ENCODE data around the gene MSH6. TPM values are rescaled to one million over a fixed set of nuclear protein-coding genes. Genes with fewer than 3 reads are reported as not detected.
"Not testable (repeated sequence)": the region's sequence is repeated elsewhere in the genome, so short reads cannot be mapped to it uniquely, and the experiment has no call there.

Gene MSH6
- polyA plus RNA-seq, 4 donors = 2.0 to 41.5 (median 9.0) TPM

DNA sequence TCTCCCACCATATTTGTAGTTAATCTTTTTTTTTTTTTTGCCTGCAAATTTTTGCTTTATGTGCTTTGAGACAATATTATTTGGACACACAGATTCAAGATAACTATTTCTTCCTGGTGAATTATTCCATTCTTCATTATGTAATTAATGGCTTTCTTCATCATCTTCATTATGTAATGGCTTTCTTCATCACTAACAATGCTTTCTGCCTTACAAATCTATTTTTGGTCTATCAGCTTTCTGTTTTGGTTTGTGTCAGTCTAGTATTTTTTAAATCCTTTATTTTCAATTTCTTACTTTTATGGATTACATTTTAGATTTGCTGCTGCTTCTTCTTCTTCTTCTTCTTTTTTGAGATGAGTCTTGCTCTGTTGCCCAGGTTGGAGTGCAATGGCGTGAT is 60.5 kb downstream of the MSH6 start:
- Histone ChIP-seq H3K9me3 (ENCODE audit: control insufficient read depth in 2 of 2, insufficient read depth in 1 of 2, low read depth in 1 of 2, low read length in 1 of 2) (no peaks in the 10 kb centered on the region), H3K36me3 (ENCODE audit: control insufficient read depth in 3 of 3, insufficient read depth in 2 of 3, low read depth in 1 of 3, low read length in 3 of 3) (peaks cover 0 to 13% (median 0%) of the 10 kb centered on the region in 3 donors), H3K4me1 (ENCODE audit: control insufficient read depth in 3 of 3, insufficient read depth in 2 of 3, low read depth in 1 of 3, low read length in 2 of 3) (no peaks in the 10 kb centered on the region), H3K27me3 (ENCODE audit: control insufficient read depth in 3 of 3, insufficient read depth in 3 of 3, low read length in 3 of 3) (no peaks in the 10 kb centered on the region), H3K27ac (ENCODE audit: low read depth in 1 of 3, low read length in 2 of 3) (no peak overlapping the region), H3K4me3 (ENCODE audit: low read depth in 1 of 3, low read length in 3 of 3) (no peak overlapping the region)
- DNase-seq (no peak), FAIRE-seq (no peak)
- WGBS, 3 donors = 95 to 97% (median 96%) methylated on average over 1 of the region's 1 CpG

DNA sequence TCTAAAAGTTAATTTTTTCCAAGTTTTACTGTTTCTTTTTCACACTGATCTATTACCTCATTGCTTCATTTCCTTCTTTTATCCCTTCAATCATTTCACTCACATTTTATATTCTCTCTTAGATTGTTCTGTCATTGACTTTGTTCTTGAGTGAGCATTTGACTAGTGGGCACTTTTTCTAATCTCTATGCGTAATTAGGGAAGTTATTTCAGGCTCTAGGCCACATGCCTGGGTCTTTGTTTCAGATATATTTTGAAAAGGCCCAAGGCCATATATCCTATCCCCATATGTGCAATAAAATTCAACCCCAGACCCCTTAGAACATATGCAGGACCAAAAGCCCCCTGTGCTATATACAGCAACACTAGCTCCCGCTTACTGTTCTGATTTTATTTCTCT is 61.2 kb downstream of the MSH6 start:
- H3K27me3 ChIP-seq (ENCODE audit: control insufficient read depth in 3 of 3, insufficient read depth in 3 of 3, low read length in 3 of 3) = no peaks in the 10 kb centered on the region
- H3K27ac ChIP-seq (ENCODE audit: low read depth in 1 of 3, low read length in 2 of 3) = no peak overlapping the region
- FAIRE-seq (no peak), DNase-seq (no peak)
- H3K9me3 ChIP-seq (ENCODE audit: control insufficient read depth in 2 of 2, insufficient read depth in 1 of 2, low read depth in 1 of 2, low read length in 1 of 2) = no peaks in the 10 kb centered on the region
- H3K4me1 ChIP-seq (ENCODE audit: control insufficient read depth in 3 of 3, insufficient read depth in 2 of 3, low read depth in 1 of 3, low read length in 2 of 3) = no peaks in the 10 kb centered on the region
- no peak overlapping the region for H3K4me3 ChIP-seq (ENCODE audit: low read depth in 1 of 3, low read length in 3 of 3)
- 90 to 100% (median 99%) methylated on average over 2 of the region's 2 CpGs for WGBS, 3 donors
- peaks cover 0 to 13% (median 0%) of the 10 kb centered on the region in 3 donors for H3K36me3 ChIP-seq (ENCODE audit: control insufficient read depth in 3 of 3, insufficient read depth in 2 of 3, low read depth in 1 of 3, low read length in 3 of 3)

DNA sequence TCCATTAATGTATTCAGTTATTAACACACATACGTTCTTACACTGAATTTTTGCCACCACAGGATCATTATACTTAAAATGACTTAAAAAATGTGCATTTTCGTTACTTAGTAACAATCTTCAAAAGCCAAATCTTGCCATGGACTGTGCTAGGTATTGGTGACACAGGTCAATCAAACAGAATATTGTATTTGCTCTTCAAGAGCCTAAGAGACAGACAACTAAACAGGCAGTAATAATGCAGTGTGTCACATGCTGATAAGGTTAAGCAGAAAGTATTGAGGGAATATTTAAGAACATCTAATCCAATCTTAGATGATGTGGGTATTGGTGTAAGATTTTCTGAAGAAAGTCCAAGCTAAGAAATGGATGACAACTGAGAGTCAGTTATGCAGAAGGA is 66.4 kb downstream of the MSH6 start:
- H3K27ac ChIP-seq (ENCODE audit: low read depth in 1 of 3, low read length in 2 of 3) = no peak overlapping the region
- 82 to 87% (median 85%) methylated on average over 2 of the region's 2 CpGs for WGBS, 3 donors
- peaks cover 0 to 3% (median 0%) of the 10 kb centered on the region in 3 donors for H3K4me1 ChIP-seq (ENCODE audit: control insufficient read depth in 3 of 3, insufficient read depth in 2 of 3, low read depth in 1 of 3, low read length in 2 of 3)
- no peaks in the 10 kb centered on the region for H3K9me3 ChIP-seq (ENCODE audit: control insufficient read depth in 2 of 2, insufficient read depth in 1 of 2, low read depth in 1 of 2, low read length in 1 of 2)
- no peak for DNase-seq
- FAIRE-seq = no peak
- no peak overlapping the region for H3K4me3 ChIP-seq (ENCODE audit: low read depth in 1 of 3, low read length in 3 of 3)
- H3K36me3 ChIP-seq (ENCODE audit: control insufficient read depth in 3 of 3, insufficient read depth in 2 of 3, low read depth in 1 of 3, low read length in 3 of 3) = peaks cover 0 to 11% (median 0%) of the 10 kb centered on the region in 3 donors
- no peaks in the 10 kb centered on the region for H3K27me3 ChIP-seq (ENCODE audit: control insufficient read depth in 3 of 3, insufficient read depth in 3 of 3, low read length in 3 of 3)

DNA sequence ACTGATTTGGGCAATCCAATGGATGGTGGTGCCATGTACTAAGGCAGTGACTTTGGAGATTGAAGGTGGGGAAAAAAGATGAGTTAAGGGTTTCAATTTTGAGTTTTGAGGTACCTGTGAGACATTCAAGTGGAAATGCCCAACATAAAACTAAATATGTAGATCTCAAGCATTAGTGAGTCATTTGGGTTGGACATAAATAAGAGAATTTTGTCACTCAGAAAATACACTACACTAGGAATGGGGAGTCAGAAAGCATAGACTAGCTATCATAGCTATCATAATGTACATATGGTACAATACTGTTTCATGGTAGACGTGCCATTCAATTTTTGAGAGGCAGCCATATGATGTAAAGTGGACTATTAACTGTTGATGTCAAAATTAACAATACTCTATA is 67.3 kb downstream of the MSH6 start:
- H3K27ac ChIP-seq (ENCODE audit: low read depth in 1 of 3, low read length in 2 of 3) = no peak overlapping the region
- peaks cover 0 to 10% (median 0%) of the 10 kb centered on the region in 3 donors for H3K36me3 ChIP-seq (ENCODE audit: control insufficient read depth in 3 of 3, insufficient read depth in 2 of 3, low read depth in 1 of 3, low read length in 3 of 3)
- DNase-seq (no peak), FAIRE-seq (no peak)
- peaks cover 0 to 3% (median 0%) of the 10 kb centered on the region in 3 donors for H3K4me1 ChIP-seq (ENCODE audit: control insufficient read depth in 3 of 3, insufficient read depth in 2 of 3, low read depth in 1 of 3, low read length in 2 of 3)
- 89 to 98% (median 89%) methylated on average over 1 of the region's 1 CpG for WGBS, 3 donors
- no peaks in the 10 kb centered on the region for H3K27me3 ChIP-seq (ENCODE audit: control insufficient read depth in 3 of 3, insufficient read depth in 3 of 3, low read length in 3 of 3)
- no peaks in the 10 kb centered on the region for H3K9me3 ChIP-seq (ENCODE audit: control insufficient read depth in 2 of 2, insufficient read depth in 1 of 2, low read depth in 1 of 2, low read length in 1 of 2)
- no peak overlapping the region for H3K4me3 ChIP-seq (ENCODE audit: low read depth in 1 of 3, low read length in 3 of 3)

DNA sequence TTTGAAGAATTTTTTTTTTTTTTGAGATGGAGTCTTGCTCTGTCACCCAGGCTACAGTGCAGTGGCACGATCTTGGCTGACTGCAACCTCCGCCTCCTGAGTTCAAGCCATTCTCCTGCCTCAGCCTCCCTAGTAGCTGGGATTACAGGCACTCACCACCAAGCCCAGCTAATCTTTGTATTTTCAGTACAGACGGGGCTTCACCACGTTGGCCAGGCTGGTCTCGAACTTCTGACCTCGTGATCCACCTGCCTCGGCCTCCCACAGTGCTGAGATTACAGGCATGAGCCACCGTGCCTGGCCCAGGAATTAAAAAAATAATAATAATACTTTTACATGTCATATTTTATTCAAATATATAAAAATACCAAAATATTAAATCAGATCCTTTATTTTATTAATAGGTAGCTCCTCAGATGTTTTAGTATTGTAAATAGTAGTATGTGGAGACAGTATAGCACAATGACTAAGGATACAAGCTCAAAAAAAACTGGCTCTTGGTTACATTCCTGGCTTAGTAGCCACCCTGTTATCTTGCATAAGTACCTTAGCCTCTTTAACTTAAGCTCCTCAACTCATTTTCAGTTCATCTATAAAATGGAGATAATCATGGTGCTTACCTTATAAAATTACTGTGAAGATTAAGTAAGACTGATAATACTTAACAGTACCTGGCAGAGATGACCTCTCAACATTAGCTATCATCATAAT is 70.3 kb downstream of the MSH6 start:
- H3K4me3 ChIP-seq (ENCODE audit: low read depth in 1 of 3, low read length in 3 of 3); H3K4me1 ChIP-seq (ENCODE audit: control insufficient read depth in 3 of 3, insufficient read depth in 2 of 3, low read depth in 1 of 3, low read length in 2 of 3); FAIRE-seq; H3K27me3 ChIP-seq (ENCODE audit: control insufficient read depth in 3 of 3, insufficient read depth in 3 of 3, low read length in 3 of 3); DNase-seq; H3K27ac ChIP-seq (ENCODE audit: low read depth in 1 of 3, low read length in 2 of 3); H3K9me3 ChIP-seq (ENCODE audit: control insufficient read depth in 2 of 2, insufficient read depth in 1 of 2, low read depth in 1 of 2, low read length in 1 of 2): not testable (repeated sequence)
- H3K36me3 ChIP-seq (ENCODE audit: control insufficient read depth in 3 of 3, insufficient read depth in 2 of 3, low read depth in 1 of 3, low read length in 3 of 3) = peaks cover 0 to 11% (median 0%) of the 10 kb centered on the region in 3 donors
- WGBS, 3 donors = 88 to 94% (median 89%) methylated on average over 6 to 8 of the region's 8 CpGs

Other genes starting within 250 kb of the MSH6 start
- gene KCNK12, start 212.2 kb upstream of the MSH6 start, polyA plus RNA-seq = under 1 TPM in 2 of 4 donors, not detected in 2; 0.03 to 0.15 TPM
- 10 to 100 TPM; 19.2 to 49.8 (median 22.9) TPM for gene FBXO11, start 123.4 kb downstream of the MSH6 start, polyA plus RNA-seq